WTC11 (cell line): ENCODE results near the gene TMPRSS6.

Source experiments
- GABPB1 ChIP-seq: sonication (generic); formaldehyde crosslinking; IDR thresholded peaks from 2 replicates; pipeline ENCODE4 v1.8.1; 2023; ENCODE audit warnings: mild to moderate bottlenecking, missing genetic modification reagents
- TCF7 ChIP-seq: sonication (generic); formaldehyde crosslinking; IDR thresholded peaks from 2 replicates; pipeline ENCODE4 v1.8.0; 2022; ENCODE audit warnings: mild to moderate bottlenecking, low read depth, missing genetic modification reagents, moderate library complexity
- TP53 ChIP-seq: sonication (generic); formaldehyde crosslinking; IDR thresholded peaks from 2 replicates; pipeline ENCODE4 v1.8.1; 2023; ENCODE audit warnings: mild to moderate bottlenecking, missing genetic modification reagents
- TF ChIP-seq, protein P1 (sequence below): fragments of 200-600 bp; IDR thresholded peaks from 2 replicates; pipeline ENCODE4 v1.8.0; 2022; ENCODE audit warnings: antibody characterized with exemption
- TF ChIP-seq, protein P2 (sequence below): sonication (generic); formaldehyde crosslinking; IDR thresholded peaks from 2 replicates; pipeline ENCODE4 v1.8.1; 2023; ENCODE audit warnings: mild to moderate bottlenecking, moderate library complexity, missing genetic modification reagents

DNA sequence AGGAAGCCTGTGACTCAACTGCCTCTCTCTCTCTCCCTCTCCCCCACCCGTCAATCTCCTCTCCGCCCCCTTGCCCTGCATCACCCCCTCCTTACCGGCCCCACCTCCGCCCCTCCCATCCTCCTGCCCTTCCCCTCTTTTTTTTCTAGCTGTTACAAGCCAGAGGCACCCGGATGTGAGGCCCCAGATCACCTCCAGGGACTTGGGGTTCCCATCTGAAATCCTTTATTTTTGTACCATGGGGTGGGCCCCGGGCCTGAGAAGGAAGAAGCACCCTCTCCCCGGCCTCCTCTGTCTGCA is 47.2 kb downstream of the TMPRSS6 start:
- TF ChIP-seq, protein P1, sequence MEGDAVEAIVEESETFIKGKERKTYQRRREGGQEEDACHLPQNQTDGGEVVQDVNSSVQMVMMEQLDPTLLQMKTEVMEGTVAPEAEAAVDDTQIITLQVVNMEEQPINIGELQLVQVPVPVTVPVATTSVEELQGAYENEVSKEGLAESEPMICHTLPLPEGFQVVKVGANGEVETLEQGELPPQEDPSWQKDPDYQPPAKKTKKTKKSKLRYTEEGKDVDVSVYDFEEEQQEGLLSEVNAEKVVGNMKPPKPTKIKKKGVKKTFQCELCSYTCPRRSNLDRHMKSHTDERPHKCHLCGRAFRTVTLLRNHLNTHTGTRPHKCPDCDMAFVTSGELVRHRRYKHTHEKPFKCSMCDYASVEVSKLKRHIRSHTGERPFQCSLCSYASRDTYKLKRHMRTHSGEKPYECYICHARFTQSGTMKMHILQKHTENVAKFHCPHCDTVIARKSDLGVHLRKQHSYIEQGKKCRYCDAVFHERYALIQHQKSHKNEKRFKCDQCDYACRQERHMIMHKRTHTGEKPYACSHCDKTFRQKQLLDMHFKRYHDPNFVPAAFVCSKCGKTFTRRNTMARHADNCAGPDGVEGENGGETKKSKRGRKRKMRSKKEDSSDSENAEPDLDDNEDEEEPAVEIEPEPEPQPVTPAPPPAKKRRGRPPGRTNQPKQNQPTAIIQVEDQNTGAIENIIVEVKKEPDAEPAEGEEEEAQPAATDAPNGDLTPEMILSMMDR: no peak
- TF ChIP-seq GABPB1 (CRISPR knock-in tag): no peak
- TF ChIP-seq TCF7 (CRISPR knock-in tag): no peak
- TF ChIP-seq TP53 (CRISPR knock-in tag): no peak
- TF ChIP-seq, protein P2, sequence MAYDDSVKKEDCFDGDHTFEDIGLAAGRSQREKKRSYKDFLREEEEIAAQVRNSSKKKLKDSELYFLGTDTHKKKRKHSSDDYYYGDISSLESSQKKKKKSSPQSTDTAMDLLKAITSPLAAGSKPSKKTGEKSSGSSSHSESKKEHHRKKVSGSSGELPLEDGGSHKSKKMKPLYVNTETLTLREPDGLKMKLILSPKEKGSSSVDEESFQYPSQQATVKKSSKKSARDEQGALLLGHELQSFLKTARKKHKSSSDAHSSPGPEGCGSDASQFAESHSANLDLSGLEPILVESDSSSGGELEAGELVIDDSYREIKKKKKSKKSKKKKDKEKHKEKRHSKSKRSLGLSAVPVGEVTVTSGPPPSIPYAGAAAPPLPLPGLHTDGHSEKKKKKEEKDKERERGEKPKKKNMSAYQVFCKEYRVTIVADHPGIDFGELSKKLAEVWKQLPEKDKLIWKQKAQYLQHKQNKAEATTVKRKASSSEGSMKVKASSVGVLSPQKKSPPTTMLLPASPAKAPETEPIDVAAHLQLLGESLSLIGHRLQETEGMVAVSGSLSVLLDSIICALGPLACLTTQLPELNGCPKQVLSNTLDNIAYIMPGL (CRISPR knock-in tag): no peak
